Keratinocyte (primary cell): Measurements from ENCODE around the gene COL9A2.

Source experiments
- CTCF ChIP-seq, 3 experiments: IDR thresholded peaks in 1 of 3; conservative IDR thresholded peaks in 1 of 3; optimal IDR thresholded peaks in 1 of 3; 2 replicates in 2 of 3; 3 replicates in 1 of 3; pipeline versions ENCODE3 to v1.5.1; 2011; ENCODE audit warnings: low read length in 3 of 3, mild to moderate bottlenecking in 3 of 3, moderate library complexity in 2 of 3, control low read depth in 1 of 3, inconsistent platforms in 1 of 3; ENCODE audit not compliant: insufficient read depth in 2 of 3; ENCODE audit errors: extremely low read depth in 1 of 3
- EZH2 ChIP-seq: IDR thresholded peaks from one replicate; pipeline ENCODE4 v1.6.1; 2012; ENCODE audit warnings: inconsistent platforms, mild to moderate bottlenecking, low read length, moderate library complexity

GRCh38 chr1:40303790-40304189 lies 13.3 kb downstream of the COL9A2 start:
- no peak for TF ChIP-seq CTCF (optimal IDR thresholded peaks at IDR 0.05 in 1 of 3, IDR thresholded peaks at IDR 0.05 in 1 of 3, conservative IDR thresholded peaks at IDR 0.05 in 1 of 3; ENCODE audit: extremely low read depth in 1 of 3, insufficient read depth in 2 of 3, low read length in 3 of 3)
- no peak for TF ChIP-seq EZH2
